AML-193 (cell line): ENCODE data around the gene KHDC1.
"Not testable (repeated sequence)": the region's sequence is repeated elsewhere in the genome, so short reads cannot be mapped to it uniquely, and the experiment has no call there.

Experiments used
- DNase-seq, 2 experiments: peaks; one replicate each; lab custom pipeline; 2025; lab: John Stamatoyannopoulos, UW

Gene KHDC1

DNA sequence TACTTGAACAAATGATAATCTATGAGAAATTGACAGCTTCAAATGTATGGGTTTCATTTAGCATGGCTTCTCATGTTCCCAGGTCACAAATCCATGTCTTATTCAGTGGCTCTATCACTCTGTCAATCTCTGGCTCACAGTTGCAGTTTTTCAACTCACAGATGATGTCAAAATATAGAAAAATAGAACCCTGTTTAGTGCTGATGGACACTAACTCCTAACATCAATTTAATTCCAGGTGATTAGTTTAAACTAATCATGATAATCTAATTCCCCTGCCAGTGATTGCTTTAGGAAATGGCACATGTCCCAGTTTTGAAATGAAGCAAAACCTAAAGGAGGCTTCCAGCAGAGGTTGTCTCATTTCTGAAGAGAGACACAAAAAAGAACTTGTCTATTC lies 13.0 kb downstream of the KHDC1 start:
- DNase-seq = no peak

DNA sequence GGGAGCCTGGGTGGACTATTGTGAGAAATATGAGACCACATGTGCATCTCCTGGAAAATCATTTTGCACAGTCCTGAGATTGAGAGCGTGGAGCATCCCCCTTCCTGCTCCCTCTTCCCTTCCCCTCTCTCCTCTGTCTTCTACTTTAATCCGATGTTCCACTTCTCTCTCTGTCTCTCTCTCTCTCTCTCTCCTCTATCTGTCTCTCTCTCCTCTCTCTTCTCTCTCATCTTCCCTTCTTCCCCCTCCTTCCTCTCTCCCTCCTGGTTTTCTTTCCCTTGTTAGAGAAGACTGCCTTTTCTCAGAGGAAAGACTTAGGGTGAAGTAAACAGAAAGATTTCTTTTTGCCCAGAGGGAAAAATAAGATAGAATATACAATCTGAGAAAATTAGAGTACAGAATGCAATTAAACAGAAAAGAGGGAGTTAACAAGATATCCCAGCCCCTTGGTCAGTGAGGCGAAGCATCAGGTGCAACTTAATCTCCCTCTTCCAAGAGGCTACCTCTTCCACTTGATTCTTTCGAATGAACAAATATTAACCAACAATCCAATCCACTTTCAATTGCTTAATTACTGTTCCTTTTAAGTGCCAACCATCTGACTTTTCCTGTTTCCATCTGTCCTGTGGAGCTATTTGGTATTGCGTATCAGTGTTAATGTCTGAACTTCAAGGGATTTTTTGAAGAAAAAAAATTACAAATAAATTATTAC lies 14.6 kb downstream of the KHDC1 start:
- no peak for DNase-seq

DNA sequence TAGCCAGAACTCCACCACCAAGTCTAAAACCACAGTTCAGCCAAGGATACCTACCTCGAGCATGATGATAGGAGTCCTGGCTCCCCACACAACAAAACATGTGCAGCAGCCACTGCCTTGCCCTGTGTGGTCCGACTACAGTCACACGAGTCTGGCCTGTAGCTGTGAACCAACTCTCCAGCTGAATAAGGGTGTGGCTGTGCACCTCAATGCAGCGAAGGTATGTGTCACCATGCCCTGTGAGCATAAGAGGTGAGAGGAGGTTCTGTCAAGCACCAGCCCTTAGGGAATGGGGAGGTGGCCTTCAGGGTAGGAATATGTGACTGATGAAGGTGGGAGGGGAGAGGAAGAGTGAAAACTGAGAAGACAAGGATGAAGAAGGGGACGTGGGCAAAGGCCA lies 21.0 kb downstream of the KHDC1 start:
- no peak for DNase-seq

DNA sequence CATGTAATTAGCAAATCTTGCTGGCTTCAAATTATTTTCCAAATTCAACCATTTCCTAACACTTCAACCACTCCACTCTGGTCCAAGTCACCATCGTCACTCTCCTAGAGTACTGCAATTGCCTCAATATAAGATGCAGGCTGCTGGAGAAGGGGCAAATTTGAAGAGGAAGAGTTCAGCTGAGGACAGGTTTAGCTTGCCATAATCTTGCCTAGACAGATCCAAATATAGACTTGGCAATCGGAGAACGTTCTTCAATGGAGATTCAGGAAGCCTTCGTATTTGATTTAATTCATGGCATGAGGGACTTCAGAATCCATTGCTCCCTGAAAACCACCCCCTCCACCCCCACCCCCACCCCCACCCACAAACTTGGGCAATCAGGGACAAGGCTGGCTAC lies 22.3 kb downstream of the KHDC1 start:
- no peak for DNase-seq

DNA sequence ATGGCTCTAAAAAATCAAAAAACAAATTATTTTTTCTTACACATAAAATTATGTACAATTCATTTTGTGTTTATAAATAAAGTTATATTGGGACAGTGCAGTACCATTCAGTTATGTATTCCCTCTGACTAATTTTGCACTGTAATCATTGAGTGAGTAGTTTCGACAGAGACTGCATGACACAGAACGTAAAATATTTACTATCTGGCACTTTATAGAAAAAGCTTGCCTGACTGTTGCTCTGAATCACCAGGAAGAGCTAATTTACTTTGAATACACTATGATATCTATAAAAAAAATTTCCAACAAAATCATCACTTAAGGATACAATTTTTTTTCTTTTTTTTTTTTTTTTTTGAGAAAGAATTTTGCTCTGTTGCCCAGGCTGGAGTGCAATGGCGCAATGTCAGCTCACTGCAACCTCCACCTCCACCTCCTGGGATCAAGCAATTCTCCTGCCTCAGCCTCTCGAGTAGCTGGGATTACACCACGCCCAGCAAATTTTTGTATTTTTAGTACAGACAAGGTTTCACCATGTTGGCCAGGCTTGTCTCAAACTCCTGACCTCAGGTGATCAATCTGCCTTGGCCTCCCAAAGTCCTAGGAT lies 26.7 kb downstream of the KHDC1 start:
- no peak for DNase-seq

DNA sequence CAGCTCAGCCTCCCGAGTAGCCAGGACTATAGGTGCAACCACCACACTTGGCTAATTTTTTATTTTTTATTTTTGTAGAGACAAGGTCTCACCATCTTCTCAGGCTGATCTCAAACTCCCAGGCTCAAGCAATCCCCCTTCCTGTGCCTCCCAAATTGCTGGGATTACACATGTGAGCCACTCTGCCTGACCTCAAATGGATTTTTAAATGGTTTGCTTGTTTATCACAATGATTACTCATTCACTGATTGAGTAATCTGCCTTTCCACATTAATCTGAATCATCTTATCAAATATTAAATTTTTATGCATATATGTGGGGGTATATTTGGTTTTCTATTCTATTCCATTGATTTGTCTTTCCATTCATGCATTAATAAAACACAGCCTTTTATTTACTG lies 28.3 kb downstream of the KHDC1 start:
- DNase-seq = no peak

DNA sequence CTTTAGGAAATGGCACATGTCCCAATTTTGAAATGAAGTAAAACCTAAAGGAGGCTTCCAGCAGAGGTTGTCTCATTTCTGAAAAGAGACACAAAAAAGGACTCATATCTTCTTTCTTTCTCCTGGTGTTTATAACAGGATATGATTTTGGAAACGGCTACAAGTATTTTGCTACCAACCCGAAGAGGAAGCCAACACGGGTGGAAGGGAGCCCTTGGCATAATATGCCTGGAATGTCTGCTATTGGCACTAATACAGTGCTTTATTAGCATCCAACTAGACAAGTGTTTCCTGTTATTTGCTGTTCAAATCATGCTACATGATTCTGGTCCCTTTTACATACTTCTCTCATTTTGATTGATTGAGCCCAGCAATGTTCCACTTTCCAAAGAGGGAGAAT lies 29.0 kb downstream of the KHDC1 start:
- DNase-seq = not testable (repeated sequence)

DNA sequence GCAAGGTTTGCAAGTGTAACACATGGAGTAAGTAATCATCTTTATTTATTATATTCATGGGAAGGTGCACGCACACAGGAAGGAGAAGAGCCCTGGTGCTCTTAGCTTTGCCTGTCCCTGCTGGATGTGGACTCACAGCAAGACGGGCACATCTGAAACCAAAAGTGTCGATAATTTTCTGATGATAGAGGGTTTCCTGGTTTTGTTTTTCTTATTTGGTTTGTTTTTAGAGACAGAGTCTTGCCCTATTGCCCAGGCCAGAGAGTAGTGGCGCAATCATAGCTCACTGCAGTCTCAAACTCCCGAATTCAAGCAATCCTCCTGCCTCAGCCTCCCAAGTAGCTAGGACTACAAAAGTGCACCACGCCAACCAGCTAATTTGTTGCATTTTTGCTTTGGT lies 29.9 kb downstream of the KHDC1 start:
- no peak for DNase-seq

DNA sequence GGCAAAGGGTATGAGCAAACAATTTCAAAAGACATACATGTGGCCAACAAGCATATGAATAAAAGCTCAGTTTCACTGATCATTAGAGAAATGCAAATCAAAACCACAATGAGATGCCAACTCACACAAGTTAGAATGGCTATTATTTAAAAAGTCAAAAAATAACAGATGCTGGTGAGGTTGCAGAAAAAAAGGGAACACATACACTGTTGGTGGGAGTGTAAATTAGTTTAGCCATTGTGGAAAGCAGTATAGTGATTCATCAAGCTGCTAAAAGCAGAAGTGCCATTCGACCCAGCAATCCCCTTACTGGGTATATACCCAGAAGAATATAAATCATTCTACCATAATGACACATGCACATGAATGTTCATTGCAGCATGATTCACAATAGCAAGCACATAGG lies 31.0 kb downstream of the KHDC1 start:
- DNase-seq = peak in 1 of 2 experiments; percentile 10

DNA sequence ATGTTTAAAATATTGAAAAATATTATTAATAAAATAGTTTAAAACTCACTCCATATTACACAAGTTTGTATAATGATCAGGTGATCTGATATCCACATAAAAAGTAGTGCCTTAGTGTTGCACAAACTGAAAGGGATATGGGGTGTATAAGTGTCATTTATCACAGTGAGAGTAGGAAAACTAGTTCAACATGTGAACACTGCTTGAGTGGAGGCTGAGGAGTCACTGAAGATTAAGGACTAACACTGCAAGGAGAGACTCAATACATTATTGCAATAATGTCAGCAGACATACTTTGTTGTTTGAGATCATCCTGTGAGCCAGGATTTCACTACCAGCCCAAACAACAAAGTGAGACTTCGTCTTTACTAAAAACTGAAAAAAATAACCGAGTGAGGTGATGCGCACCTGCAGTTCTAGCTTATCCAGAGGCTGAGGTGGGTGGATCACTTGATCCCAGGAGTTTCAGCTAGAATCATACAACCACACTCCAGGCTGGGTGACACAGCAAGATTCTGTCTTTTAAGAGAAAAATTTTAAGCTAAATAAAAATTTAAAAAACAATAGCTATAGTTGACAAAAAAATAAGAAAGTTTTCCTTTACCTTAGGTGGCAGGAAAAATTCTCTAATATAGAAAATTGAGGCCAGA lies 35.3 kb downstream of the KHDC1 start:
- DNase-seq = no peak

DNA sequence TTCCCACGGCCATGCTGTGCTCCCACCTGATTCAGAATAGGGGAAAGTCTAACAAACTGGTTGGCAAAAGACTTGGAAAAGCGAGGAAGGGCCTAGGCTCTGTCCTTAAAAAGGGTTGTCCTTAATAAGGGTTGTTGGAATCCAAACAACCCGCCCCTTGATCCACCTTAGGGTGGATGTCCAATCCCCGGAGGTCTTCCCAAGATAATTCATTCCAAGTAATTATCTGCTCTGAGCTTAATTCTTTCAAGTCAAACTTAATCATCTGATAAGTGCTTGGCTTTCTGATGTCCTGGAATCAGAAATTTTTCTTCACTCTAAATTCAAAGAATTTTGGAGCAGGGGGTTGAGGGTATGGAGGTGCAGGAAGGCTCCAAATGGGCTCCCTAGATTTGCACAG lies 37.6 kb downstream of the KHDC1 start, which contains the start of gene KHDC1L:
Gene KHDC1L (minus strand): TSS at position 101 of the 400 bp plus-strand sequence. CDS start 88 bp downstream, at position 13.
- no peak for DNase-seq

DNA sequence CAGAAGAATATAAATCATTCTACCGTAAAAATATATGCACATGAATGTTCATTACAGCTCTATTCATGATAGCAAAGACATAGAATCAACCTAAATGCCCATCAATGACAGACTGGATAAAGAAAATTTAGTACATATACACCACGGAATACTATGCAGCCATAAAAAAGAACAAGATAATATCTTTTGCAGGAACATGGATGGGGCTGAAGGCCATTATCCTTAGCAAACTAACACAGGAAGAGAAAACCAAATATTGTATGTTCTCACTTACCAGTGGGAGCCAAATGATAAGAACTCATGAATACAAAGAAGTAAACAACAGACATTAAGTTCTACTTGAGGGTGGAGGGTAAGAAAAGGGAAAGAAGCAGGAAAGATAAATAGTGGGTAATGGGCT lies 46.1 kb downstream of the KHDC1 start:
- no peak for DNase-seq

DNA sequence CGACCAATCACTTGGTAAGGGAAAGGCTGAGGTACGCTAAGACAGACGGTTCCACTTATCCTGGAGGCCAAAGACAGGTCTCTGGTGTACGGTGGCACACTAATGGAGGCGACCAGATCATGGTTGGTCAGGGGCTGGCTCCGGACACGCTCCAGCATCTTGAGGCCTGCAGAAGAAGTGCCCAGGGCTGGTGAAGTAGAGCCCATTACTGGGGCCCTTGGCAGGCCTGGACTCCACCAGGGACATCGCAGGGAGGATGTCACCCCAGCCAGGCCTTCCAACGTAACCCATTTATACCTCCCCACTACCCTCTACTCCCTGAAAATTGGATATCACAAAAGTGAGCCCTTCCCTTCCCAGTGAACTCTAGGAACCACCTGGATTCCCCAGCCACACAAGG lies 53.9 kb downstream of the KHDC1 start:
- no peak for DNase-seq

DNA sequence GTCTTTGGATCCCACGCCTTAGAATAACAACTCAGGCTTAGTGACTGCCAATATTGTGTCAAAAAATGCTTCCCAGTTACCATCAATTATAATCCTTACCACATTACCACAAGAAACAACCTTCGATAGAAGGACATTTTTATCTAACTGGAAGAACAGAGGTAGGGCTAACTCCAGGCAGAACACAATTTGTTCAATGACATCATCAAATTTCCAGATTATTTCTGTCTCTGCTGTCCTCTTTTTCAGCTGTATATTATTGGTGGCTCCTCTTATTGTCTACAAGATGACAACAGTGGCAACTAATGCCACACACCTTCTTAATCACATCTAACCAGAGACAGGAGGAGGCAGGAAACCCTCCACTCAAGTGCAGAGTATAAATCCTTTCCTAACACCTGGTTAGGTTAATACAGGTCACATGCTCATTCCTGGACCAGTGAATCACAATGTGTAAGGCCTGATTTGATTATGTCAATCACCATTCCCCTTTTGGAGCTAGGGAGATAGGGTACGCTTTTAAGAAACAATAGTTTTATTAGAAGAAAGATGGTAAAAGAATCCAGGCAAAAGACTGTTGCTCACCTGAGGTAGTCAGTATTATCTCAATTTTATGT lies 55.7 kb downstream of the KHDC1 start:
- no peak for DNase-seq

DNA sequence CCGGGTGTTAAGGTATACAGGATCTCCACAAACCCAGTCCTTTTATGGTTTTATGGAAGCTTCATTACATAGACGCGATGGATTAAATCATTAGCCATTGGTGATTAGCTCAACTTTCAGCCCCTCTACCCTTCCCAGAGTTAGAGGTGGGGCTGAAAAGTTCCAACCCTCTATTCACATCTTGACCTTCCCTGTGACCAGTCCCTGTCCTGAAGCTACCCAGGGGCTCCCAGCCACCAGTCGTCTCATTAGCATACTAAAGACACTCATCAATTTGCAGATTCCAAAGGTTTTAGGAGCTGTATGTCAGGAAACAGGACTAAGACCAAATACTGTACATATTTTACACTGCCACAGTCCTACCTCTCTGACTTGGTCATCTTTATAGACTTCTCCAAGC lies 58.7 kb downstream of the KHDC1 start:
- no peak for DNase-seq

DNA sequence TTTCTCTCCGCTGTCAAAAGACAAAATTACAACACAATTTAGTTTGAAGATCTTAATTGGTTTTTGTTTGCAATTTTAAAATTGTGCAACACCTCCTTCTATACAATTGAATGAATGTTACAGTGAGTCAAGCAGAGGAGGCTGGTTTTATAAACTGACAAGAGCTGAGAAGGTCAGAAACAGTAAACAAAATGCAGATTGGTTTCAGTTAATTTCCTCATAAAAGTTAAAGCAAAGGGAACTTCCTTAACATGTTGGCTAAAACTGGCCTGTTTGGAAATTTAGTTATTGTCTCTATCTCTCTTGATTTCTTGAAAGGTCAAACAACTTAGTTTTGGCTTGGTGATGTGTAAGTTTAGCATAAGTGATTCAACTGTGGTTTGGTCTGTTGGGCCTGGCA lies 59.9 kb downstream of the KHDC1 start:
- no peak for DNase-seq

DNA sequence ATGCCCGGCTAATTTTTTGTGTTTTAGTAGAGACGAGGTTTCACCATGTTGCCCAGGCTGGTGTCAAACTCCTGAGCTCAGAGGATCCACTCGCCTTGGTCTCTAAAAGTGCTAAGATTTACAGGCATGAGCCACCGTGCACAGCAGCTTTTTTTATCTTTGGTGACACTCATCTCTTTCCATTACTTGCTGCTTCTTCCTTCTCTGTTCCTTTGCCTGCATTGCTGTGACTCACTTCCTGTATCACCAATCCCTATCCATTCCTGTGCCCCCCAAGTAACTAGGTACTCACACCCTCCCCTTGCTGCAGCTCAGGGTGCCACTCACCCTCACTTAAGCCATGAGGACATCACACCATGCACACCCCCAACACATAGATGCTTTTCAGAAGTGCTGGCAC lies 62.3 kb downstream of the KHDC1 start:
- DNase-seq = no peak

DNA sequence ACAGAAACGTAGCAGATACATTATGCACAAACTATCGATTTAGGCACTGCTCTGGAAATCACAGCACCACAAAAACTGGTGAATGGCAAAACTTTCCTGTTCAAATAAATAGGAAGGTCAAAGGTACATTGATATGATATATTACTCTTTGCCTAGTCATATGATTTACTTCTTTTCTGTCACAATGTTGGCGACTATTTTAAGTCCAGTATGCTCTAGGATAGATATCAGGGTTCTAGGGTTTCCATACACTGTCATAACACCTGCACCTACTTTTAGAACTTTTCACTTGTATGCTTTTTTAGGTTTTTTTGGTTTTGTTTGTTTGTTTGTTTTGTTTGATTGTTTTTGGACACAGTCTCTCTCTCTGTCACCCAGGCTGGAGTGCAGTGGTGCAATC lies 62.7 kb downstream of the KHDC1 start:
- DNase-seq = no peak

DNA sequence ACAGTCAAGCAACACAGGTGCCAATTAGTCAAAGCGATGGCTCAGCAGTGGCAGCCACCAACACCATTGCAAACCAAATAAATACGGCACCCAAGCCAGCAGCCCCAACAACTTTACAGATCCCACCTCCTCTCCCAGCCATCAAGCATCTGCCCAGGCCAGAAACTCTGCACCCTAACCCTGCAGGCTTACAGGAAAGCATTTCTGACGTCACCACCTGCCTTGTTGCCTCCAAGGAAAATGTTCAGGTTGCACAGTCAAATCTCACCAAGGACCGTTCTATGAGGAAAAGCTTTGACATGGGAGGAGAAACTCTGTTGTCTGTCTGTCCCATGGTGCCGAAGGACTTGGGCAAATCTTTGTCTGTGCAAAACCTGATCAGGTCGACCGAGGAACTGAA lies 68.3 kb downstream of the KHDC1 start:
- DNase-seq = no peak

DNA sequence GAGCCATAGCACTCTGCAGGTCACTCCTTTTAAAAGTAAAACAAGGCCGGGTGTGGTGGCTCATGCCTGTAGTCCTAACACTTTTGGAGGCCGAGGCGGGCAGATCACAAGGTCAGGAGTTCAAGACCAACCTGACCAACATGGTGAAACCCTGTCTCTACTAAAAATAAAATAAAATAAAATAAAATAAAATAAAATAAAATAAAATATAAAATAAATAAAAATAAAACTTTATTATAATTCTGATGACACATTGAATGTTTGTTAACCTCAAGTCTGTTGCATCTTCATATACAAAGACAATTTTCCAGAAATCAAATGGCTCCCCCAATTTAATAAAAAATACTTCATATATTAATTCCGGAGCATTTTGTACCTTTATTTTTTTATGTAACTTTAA lies 69.7 kb downstream of the KHDC1 start:
- not testable (repeated sequence) for DNase-seq
